Activated CD8-positive, alpha-beta memory T cell treated with anti-CD3 and anti-CD28 coated beads, Interleukin-2, amount 50 U/mL, for 48 hours (primary cell): ENCODE results near the gene RANBP6.
"Not testable (repeated sequence)": the region's sequence is repeated elsewhere in the genome, so short reads cannot be mapped to it uniquely, and the experiment has no call there.

ENCODE experiments used
- DNase-seq: peaks from one replicate; pipeline ENCODE4 v3.0.0-alpha.2; 2020

RANBP6 gene

DNA sequence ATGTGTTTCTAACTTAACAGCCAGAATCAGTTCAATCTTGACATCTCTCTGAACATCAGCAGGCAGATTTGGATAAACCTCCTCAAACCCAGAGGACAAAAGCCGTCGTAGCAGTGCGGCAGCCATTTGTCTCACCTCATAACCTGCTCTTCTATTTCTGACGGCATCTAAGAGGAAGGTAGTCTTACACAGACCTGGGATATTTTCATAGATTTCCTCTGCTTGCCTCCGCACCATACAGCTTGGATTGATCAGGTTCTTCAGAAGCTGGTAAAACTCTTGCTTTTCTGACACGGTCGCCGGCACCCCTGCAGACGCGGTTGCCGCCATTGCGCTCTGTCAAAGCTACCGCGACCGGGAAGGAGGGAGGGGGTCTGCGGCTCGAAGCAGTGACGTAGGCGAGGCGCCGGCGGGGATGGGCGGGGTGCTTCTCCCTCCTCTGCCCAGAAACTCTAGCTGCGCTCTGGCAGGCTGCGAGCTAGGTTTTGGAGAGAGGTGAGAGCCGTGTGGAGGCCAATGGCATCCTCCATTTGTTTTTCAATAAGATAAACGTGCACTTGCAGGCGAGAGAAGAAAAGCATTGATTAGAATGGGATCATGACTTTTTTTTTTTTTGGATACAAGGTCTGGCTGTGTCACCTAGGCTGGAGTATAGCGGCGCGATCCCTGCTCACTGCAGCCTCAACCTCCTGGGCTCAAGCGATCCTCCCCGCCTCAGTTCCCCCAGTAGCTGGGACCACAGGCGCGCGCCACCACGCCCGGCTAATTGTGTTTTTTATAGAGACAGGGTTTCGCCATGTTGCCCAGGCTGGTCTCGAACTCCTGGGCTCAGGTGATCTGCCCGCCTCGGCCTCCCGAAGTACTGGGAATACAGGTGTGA lies at the start of gene RANBP6:
Gene RANBP6, minus strand, starts transcription at position 347 of the 880 bp plus-strand sequence. Its CDS starts 17 bp downstream, at position 330.
- DNase-seq: peak; percentile 94

DNA sequence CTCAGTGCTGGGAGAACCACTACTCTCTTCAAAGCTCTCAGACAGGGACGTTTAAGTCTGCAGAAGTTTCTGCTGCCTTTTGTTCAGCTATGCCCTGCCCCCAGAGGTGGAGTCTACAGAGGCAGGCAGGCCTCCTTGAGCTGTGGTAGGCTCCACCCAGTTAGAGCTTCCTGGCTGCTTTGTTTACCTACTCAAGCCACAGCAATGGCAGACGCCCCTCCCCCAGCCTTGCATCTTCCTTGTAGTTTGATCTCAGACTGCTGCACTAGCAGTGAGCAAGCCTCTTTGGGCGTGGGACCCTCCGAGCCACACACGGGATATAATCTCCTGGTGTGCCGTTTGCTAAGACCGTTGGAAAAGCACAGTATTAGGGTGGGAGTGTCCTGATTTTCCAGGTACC lies 47.7 kb upstream of the RANBP6 start:
- not testable (repeated sequence) for DNase-seq

GRCh38 chr9:6055666-6056065 lies 40.2 kb upstream of the RANBP6 start:
- DNase-seq: no peak

- no peak for DNase-seq
These were observed 39.8 kb upstream of the RANBP6 start for GRCh38 chr9:6055216-6055615.

GRCh38 chr9:6054280-6055099 lies 39.1 kb upstream of the RANBP6 start:
- peak; percentile 68 for DNase-seq

DNA sequence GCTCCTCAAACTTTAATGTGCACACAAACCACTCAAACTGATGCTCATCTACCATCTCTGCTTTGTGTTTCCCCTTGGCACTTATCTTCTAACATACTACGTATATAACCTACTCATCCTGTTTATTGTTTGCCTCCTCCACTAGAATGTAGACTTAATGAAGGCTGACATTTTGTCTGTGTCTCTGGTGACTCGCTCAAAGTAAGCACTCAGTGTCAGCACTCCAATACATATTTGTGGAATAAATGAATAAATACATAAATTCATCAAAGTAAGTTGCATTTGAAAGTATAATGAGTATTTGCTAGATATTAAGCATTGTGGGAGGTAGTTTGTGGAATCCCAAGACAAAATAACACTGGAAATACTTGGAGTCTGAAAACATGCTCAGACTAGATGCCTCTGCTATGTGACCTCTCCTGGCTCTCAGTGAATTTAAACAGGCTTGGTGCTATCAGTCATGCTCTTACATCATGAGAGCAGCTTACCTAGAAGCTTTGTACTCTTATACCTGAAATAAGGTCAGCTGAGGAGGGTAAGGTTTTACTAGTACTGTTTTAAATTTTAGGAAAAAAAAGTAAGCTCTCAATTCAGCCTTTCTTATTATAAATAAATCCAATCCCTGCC lies 37.0 kb upstream of the RANBP6 start:
- DNase-seq: no peak

GRCh38 chr9:6051511-6051950 lies 36.1 kb upstream of the RANBP6 start:
- DNase-seq: no peak

GRCh38 chr9:6049798-6050197 lies 34.4 kb upstream of the RANBP6 start:
- DNase-seq: no peak

- DNase-seq: no peak
These were observed 32.6 kb upstream of the RANBP6 start for GRCh38 chr9:6048039-6048438.

GRCh38 chr9:6047020-6047419 lies 31.6 kb upstream of the RANBP6 start:
- no peak for DNase-seq

GRCh38 chr9:6045364-6045763 lies 29.9 kb upstream of the RANBP6 start:
- no peak for DNase-seq

- DNase-seq: no peak
These were observed 24.7 kb upstream of the RANBP6 start for GRCh38 chr9:6040077-6040476.

DNA sequence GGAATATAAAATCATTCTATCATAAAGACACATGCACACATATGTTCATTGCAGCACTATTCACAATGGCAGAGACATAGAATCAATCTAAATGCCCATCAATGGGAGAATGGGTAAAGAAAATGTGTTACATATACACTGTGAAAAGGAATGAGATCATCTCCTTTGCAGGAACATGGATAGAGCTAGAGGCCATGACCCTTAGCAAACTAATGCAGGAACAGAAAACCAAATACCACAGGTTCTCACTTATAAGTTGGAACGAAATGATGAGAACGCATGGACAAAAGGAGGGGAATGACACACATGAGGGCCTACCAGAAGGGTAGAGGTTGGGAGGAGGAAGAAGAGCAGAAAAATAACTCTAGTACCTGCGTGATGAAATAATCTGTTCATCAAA lies 21.0 kb upstream of the RANBP6 start:
- no peak for DNase-seq

- DNase-seq: no peak
These were observed 19.5 kb upstream of the RANBP6 start for GRCh38 chr9:6034954-6035353.

GRCh38 chr9:6029604-6030274 lies 14.3 kb upstream of the RANBP6 start:
- DNase-seq: no peak

DNA sequence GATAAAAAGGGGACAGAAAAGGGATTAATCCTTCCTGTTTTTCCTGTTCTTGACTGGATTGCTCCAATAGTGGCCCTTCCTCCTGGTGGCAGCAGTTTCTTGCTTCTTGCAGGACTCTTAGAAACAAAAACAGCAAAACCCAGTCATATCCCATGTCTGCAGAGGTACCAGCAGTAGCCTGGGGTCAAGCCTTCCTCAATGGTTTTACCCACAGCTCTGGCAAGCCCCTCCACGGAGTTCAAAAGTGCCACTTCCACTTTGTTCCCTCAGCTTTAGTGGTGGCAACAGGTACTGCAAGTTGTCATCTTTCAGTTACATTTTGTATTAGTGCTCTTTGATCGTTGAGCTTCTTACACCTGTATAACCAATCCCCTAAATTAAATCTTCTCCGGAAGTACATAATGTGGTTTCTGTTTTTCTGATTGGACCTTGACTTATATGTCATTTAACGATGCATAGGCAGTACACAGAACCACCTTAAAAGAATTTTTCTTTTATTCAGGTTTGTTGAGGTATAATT lies 8.7 kb upstream of the RANBP6 start:
- DNase-seq: peak; percentile 54

GRCh38 chr9:6016975-6017374 lies 1.6 kb upstream of the RANBP6 start:
- DNase-seq: not testable (repeated sequence)

DNA sequence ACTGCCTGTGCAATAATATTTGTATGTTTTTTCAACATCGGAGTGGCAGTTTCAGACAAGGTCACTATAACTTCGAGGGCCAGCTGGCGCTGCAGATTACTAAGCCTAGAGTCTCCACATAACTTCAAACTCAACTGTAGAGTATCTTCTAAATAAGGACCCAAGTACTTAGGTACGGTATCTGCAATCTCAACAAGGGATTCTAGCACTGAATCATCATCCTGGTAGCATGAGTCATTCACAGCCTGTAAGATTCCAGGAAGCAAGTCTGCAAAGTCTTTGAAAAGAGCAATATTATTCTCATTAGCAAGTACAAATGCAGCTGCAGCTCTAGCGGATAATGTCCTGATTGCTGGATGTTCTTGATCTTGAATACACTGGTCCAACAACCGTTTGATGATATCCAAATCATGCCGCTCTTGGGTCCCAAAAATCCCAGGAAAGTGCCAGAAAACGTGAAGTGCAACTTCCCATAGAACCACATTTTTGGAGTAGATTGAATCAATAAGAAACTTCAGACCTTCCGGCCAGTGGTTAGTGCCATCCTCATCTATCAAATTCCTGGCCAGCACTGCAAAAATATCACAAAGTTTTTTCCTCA lies 654 bp downstream of the RANBP6 start:
- no peak for DNase-seq

DNA sequence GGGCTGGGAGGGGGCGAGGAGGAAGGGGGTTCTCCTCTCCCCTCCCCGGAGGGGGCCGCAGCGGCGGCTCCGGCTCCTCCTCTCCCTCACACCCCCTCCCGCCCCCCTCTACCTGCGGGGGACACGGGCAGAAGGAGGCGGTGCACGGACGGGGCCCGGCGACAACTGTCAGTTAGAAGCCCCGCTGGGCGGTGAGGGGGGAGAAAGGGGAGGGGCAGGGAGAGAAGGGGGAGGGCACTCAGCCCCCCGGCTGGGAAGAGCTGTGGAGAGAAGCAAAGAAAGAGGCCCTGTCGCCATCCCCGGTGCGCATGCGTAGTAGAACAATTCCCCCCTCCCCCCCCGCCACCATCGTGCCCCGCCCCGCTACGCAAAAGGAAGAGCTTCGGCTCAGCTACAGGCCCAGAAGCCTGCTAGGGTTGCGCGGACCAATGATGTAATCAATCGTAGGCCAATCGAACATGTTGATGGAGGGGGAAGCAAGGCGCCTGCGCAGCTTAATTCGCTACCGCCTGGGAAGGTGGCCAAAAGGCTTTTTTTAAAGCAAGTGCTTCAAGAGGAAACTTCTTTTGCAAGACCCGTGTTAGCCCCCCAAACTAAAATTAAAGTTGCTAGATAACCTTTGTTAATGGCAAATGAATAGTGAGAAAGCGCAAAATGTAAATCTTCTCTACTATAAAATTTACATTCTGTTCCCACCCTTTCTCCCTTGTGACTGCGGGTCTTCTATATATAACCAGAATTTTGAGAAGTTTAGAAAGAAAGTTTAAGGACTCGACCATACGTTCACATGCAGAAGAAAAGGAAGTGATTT lies 7.0 kb downstream of the RANBP6 start:
- DNase-seq: peak; percentile 93

DNA sequence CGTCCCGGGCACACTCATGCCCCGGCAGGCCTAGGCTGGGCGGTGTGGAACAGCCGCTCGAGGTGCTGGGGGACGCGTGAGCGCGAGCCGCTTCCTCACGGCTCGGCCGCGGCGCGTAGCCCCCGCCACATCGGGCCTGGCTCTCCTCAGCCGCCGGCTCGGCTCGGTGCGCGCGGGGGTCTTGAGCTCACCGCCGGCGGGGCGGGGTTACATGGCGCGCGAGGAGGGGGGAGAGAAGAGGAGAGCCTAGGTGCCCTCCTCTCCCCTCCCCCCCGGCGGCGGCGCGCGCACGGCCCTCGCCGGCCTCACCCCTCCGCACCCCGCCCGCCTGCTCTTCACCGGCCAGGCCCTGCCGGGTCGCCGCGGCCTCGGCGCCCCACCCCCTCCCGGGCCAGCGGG lies 7.7 kb downstream of the RANBP6 start:
- DNase-seq: peak; percentile 87
